NT2/D1 (cell line): ENCODE results near the gene CYP2R1.

Experiments
- SUZ12 ChIP-seq: IDR thresholded peaks from 2 replicates; pipeline ENCODE4 v1.6.1; 2011; ENCODE audit not compliant: insufficient read length, insufficient read depth; ENCODE audit errors: extremely low read depth
- YY1 ChIP-seq: IDR thresholded peaks from 2 replicates; pipeline ENCODE4 v1.6.1; 2011; ENCODE audit not compliant: insufficient read length, insufficient read depth
- ZNF274 ChIP-seq: IDR thresholded peaks from 2 replicates; pipeline ENCODE4 v1.6.1; 2011; ENCODE audit warnings: mild to moderate bottlenecking, low read depth, low read length

DNA sequence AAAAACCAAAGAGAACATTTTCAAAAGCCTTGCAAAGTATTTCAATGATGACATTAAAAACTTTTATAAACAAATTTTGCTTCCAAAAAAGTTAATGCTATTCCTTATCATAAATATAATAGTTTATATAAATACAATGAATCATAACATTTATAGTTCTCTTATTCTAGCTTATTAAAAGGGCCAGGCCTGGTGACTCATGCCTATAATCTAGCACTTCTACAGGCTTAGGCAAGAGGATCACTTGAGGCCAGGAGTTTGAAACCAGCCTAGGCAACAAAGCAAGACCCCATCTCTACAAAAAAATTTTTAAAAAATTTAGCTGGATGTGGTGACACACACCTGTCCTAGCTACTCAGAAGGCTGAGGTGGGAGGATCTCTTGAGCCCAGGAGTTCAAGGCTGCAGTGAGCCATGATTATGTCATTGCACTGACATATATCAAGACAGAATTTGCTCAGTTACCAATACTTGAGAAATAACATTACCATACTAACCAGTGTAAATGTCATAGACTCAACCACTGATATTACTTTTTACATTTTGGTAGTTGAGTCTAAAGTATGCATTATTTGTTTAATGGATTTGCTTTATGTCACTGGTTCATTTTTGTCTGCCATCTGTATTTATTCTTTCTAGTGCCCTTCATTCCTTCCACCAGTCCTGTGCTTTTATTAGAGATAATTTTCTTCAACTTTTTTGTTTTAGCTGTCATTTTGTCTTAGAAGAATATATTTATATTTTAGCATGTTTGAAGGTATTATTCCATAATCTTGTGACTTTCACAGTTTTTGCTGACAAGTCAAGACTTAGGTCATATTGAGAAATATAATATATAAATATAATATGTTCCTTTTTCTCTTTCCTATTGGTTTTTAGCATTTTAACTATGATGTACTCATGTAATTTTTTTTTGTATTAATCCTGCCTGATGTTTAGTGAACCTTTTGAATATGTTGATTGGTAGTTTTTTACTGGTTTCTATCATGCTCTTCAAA lies 56.2 kb downstream of the CYP2R1 start:
- TF ChIP-seq ZNF274, result no peak
- TF ChIP-seq YY1, result no peak
- TF ChIP-seq SUZ12, result no peak
